ENCODE measurements around the gene DIPK1C.

Gene DIPK1C

GRCh38 chr18:74447404-74448152, 9.5 kb downstream of the DIPK1C start:
- no peak for DNase-seq

- DNase-seq, result no peak
Measured at GRCh38 chr18:74446631-74447403, 10.3 kb downstream of the DIPK1C start.

GRCh38 chr18:74446178-74446577, 10.9 kb downstream of the DIPK1C start:
- no peak for DNase-seq

GRCh38 chr18:74445585-74445984, 11.5 kb downstream of the DIPK1C start:
- DNase-seq, result no peak

- DNase-seq, result no peak
Measured at GRCh38 chr18:74444104-74444503, 13.0 kb downstream of the DIPK1C start.

- no peak for DNase-seq
Measured at GRCh38 chr18:74440808-74441427, 16.2 kb downstream of the DIPK1C start.

GRCh38 chr18:74438091-74438490, 19.0 kb downstream of the DIPK1C start:
- DNase-seq, result no peak

- DNase-seq, result no peak
Measured at GRCh38 chr18:74436158-74436769, 20.8 kb downstream of the DIPK1C start.

GRCh38 chr18:74435740-74436139, 21.4 kb downstream of the DIPK1C start:
- DNase-seq, result no peak

- DNase-seq, result no peak
Measured at GRCh38 chr18:74434466-74434865, 22.6 kb downstream of the DIPK1C start.

GRCh38 chr18:74430806-74431571, 26.1 kb downstream of the DIPK1C start:
- no peak for DNase-seq

GRCh38 chr18:74430231-74430630, 26.9 kb downstream of the DIPK1C start:
- DNase-seq, result no peak

GRCh38 chr18:74429096-74429495, 28.0 kb downstream of the DIPK1C start:
- DNase-seq, result no peak

- no peak for DNase-seq
Measured at GRCh38 chr18:74427442-74428112, 29.5 kb downstream of the DIPK1C start.

- no peak for DNase-seq
Measured at GRCh38 chr18:74425876-74426275, 31.2 kb downstream of the DIPK1C start.

- DNase-seq, result no peak
Measured at GRCh38 chr18:74425161-74425560, 31.9 kb downstream of the DIPK1C start.

- DNase-seq, result no peak
Measured at GRCh38 chr18:74422541-74422940, 34.6 kb downstream of the DIPK1C start.

- DNase-seq, result no peak
Measured at GRCh38 chr18:74420926-74421325, 36.2 kb downstream of the DIPK1C start.

GRCh38 chr18:74420481-74420880, 36.6 kb downstream of the DIPK1C start:
- no peak for DNase-seq

- no peak for DNase-seq
Measured at GRCh38 chr18:74419761-74420160, 37.3 kb downstream of the DIPK1C start.

GRCh38 chr18:74418023-74418422, 39.1 kb downstream of the DIPK1C start:
- DNase-seq, result no peak

GRCh38 chr18:74416124-74416523, 41.0 kb downstream of the DIPK1C start:
- DNase-seq, result no peak

Measured in fibroblast of skin of right biceps (primary cell).